Neural progenitor cell (in vitro differentiated cells): ENCODE data around the gene FHL3. TPM values are rescaled to one million over a fixed set of nuclear protein-coding genes. Genes with fewer than 3 reads are reported as not detected.

Source experiments
- DNase-seq: peaks from one replicate; pipeline ENCODE4 v3.0.0-alpha.2; 2016; ENCODE audit warnings: low spot score
- H2AFZ ChIP-seq: fragments of 200-600 bp; sonication (generic); replicated peaks from 2 replicates; pipeline ENCODE4 v1.6.1; 2016; ENCODE audit warnings: antibody characterized with exemption
- H3F3A ChIP-seq: fragments of 200-600 bp; sonication (generic); 2 replicates; pipeline ENCODE4 v1.6.1; 2016; ENCODE audit warnings: antibody characterized with exemption, low read depth
- H3K27ac ChIP-seq: fragments of 200-600 bp; sonication (generic); 2 replicates; pipeline ENCODE4 v1.5.1; 2016; ENCODE audit warnings: mild to moderate bottlenecking
- H3K27me3 ChIP-seq: fragments of 200-600 bp; sonication (generic); 2 replicates; pipeline ENCODE4 v1.6.1; 2016; ENCODE audit warnings: mild to moderate bottlenecking, moderate library complexity
- H3K36me3 ChIP-seq: fragments of 200-600 bp; sonication (generic); 2 replicates; pipeline ENCODE4 v1.5.1; 2016
- H3K4me1 ChIP-seq: fragments of 200-600 bp; sonication (generic); 2 replicates; pipeline ENCODE4 v1.6.1; 2016; ENCODE audit warnings: mixed run types
- H3K4me2 ChIP-seq: fragments of 200-600 bp; sonication (generic); 2 replicates; pipeline ENCODE4 v1.6.1; 2016
- H3K4me3 ChIP-seq: fragments of 200-600 bp; sonication (generic); 2 replicates; pipeline ENCODE4 v1.5.1; 2016
- H3K79me2 ChIP-seq: fragments of 200-600 bp; sonication (generic); 2 replicates; pipeline ENCODE4 v1.6.1; 2016; ENCODE audit warnings: low read depth
- H3K9ac ChIP-seq: fragments of 200-600 bp; sonication (generic); 2 replicates; pipeline ENCODE4 v1.6.1; 2016
- H3K9me3 ChIP-seq: fragments of 200-600 bp; sonication (generic); 2 replicates; pipeline ENCODE4 v1.5.1; 2016; ENCODE audit warnings: low read depth
- H4K20me1 ChIP-seq: fragments of 200-600 bp; sonication (generic); 2 replicates; pipeline ENCODE4 v1.6.1; 2016; ENCODE audit warnings: low read depth
- H3K27ac Mint-ChIP-seq: 3 replicates; pipeline ENCODE4 v1.8.0; 2021; ENCODE audit warnings: mixed read lengths
- H3K27me3 Mint-ChIP-seq: 2 replicates; pipeline ENCODE4 v1.8.0; 2022; ENCODE audit warnings: low read depth, mild to moderate bottlenecking, inconsistent platforms, moderate library complexity, mixed read lengths; ENCODE audit not compliant: insufficient read depth
- H3K36me3 Mint-ChIP-seq: 3 replicates; pipeline ENCODE4 v1.8.0; 2021; ENCODE audit warnings: mixed read lengths
- H3K4me1 Mint-ChIP-seq: 3 replicates; pipeline ENCODE4 v1.8.0; 2021; ENCODE audit warnings: mixed read lengths
- H3K4me3 Mint-ChIP-seq: 3 replicates; pipeline ENCODE4 v1.8.0; 2021; ENCODE audit warnings: mild to moderate bottlenecking, moderate library complexity, mixed read lengths
- H3K9me3 Mint-ChIP-seq: 3 replicates; pipeline ENCODE4 v1.8.0; 2020; ENCODE audit warnings: mixed read lengths
- EZH2 ChIP-seq: fragments of 200-600 bp; sonication (generic); IDR thresholded peaks from 2 replicates; pipeline ENCODE4 v1.6.1; 2017; ENCODE audit warnings: antibody characterized with exemption, mild to moderate bottlenecking, moderate library complexity
- EZH2phosphoT487 ChIP-seq: fragments of 200-600 bp; sonication (generic); IDR thresholded peaks from 2 replicates; pipeline ENCODE4 v1.6.1; 2017; ENCODE audit warnings: antibody characterized with exemption
- total RNA-seq: library from RNA; depleted of rRNA; stranded (reverse); fragments of >200 nt; gene quantifications from 2 replicates; pipeline ENCODE4 v1.2.3, GENCODE V29; 2015; ENCODE audit warnings: low replicate concordance
- TF ChIP-seq, protein P1 (sequence below): fragments of 200-600 bp; sonication (generic); IDR thresholded peaks from 2 replicates; pipeline ENCODE4 v1.5.1; 2017; ENCODE audit warnings: antibody characterized with exemption, mild to moderate bottlenecking

The FHL3 gene
- total RNA-seq, 1 donor from 2014 or later, result 8.1 TPM

DNA sequence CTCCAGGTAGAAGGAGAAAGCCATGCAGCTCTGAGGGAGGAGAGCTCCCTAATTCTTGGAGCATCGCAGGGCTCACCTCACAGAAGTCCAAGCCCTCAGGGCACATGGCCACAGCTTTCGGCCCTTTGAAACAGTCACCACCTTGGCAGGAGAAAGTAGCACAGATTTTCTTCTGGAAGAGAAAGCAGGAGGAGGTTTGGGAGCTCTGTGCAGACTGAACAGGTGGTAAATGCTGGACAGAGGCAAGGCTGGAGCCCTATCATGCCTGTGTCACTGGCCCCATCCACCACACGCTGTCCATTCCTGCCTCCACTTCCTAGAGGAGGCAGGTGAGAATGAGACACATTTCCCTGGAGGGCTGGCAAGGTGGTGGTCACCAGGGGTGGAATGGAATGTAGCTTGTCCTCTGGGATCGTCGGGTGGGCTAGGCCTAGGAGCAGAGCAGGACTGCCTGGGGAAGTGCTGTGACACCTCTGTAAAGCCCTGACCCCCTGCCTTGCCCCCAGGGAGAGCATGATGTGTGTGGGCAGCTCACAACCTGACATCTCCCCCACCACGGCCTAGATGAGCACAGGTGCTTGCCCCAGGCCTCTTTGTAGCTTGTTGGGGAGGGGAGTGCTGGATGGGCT lies 55.7 kb downstream of the FHL3 start:
- Histone ChIP-seq H3K9ac (no peak overlapping the region), H3K27me3 (no peaks in the 10 kb centered on the region), H3K4me1 (peaks cover 3% of the 10 kb centered on the region), H3K4me2 (no peak overlapping the region), H4K20me1 (no peaks in the 10 kb centered on the region), H3K36me3 (no peaks in the 10 kb centered on the region), H3K27ac (no peak overlapping the region), H3K4me3 (no peak overlapping the region), H3F3A (peaks cover 5% of the 10 kb centered on the region), H2AFZ (no peak overlapping the region), H3K79me2 (no peaks in the 10 kb centered on the region), H3K9me3 (no peaks in the 10 kb centered on the region)
- Mint-ChIP-seq H3K27ac (no peak overlapping the region), H3K4me1 (peaks cover 24% of the 10 kb centered on the region), H3K36me3 (no peaks in the 10 kb centered on the region), H3K27me3 (peaks cover 2% of the 10 kb centered on the region), H3K4me3 (no peak overlapping the region), H3K9me3 (no peaks in the 10 kb centered on the region)
- DNase-seq, result no peak
- TF ChIP-seq, protein P1, sequence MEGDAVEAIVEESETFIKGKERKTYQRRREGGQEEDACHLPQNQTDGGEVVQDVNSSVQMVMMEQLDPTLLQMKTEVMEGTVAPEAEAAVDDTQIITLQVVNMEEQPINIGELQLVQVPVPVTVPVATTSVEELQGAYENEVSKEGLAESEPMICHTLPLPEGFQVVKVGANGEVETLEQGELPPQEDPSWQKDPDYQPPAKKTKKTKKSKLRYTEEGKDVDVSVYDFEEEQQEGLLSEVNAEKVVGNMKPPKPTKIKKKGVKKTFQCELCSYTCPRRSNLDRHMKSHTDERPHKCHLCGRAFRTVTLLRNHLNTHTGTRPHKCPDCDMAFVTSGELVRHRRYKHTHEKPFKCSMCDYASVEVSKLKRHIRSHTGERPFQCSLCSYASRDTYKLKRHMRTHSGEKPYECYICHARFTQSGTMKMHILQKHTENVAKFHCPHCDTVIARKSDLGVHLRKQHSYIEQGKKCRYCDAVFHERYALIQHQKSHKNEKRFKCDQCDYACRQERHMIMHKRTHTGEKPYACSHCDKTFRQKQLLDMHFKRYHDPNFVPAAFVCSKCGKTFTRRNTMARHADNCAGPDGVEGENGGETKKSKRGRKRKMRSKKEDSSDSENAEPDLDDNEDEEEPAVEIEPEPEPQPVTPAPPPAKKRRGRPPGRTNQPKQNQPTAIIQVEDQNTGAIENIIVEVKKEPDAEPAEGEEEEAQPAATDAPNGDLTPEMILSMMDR, result no peak
- no peak for TF ChIP-seq EZH2
- TF ChIP-seq EZH2phosphoT487, result no peak

DNA sequence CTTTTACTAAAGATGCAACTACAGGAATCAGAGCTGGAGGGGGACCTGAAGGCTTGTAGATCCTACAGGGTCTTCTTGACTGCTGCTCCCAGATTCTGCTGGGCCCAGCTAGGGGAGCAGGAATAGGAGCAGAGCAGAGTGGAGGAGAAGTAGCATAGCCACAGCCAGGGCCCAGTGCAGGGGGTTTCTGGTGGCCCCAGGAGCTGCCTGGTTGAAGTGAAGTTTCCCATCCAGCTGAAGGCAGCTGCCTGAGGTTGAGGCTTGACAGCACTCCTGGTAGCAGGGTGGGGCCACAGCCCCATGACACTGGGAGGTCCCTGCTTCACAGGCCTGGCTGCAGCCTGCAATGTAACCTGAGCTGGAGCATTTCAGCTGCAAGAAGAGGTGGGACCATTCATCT lies 56.5 kb downstream of the FHL3 start:
- peaks cover 2% of the 10 kb centered on the region for H3K27me3 Mint-ChIP-seq
- Histone ChIP-seq H3K9me3 (no peaks in the 10 kb centered on the region), H3K79me2 (no peaks in the 10 kb centered on the region), H3K4me3 (no peak overlapping the region), H3K4me2 (no peak overlapping the region), H3F3A (no peaks in the 10 kb centered on the region), H2AFZ (no peak overlapping the region), H4K20me1 (no peaks in the 10 kb centered on the region), H3K4me1 (no peaks in the 10 kb centered on the region), H3K9ac (no peak overlapping the region), H3K27ac (no peak overlapping the region), H3K27me3 (no peaks in the 10 kb centered on the region), H3K36me3 (no peaks in the 10 kb centered on the region)
- H3K4me3 Mint-ChIP-seq, result no peak overlapping the region
- H3K9me3 Mint-ChIP-seq, result no peaks in the 10 kb centered on the region
- no peak overlapping the region for H3K27ac Mint-ChIP-seq
- TF ChIP-seq EZH2 (no peak), EZH2phosphoT487 (no peak)
- TF ChIP-seq, protein P1, result no peak
- DNase-seq, result no peak
- H3K36me3 Mint-ChIP-seq, result no peaks in the 10 kb centered on the region
- H3K4me1 Mint-ChIP-seq, result peaks cover 19% of the 10 kb centered on the region

DNA sequence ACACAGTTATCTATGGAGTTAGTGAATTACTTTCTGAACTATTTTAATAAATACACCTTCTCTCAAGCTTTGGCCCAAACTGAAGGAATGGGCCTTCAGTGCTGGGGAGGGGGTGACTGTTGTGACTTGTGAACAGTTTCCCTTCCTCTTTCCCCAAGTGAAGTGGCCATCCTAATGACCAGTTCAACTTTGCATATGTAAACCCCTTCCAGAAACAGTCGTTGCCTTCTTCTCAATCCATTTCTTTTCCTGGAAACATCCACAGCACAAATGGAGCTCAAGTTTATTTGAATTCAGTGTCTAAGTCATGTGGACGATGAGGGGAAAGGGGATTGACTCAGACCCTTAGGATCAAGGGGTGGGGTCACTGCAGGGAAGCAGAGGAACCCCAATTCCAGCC lies 57.1 kb downstream of the FHL3 start:
- TF ChIP-seq EZH2 (no peak), EZH2phosphoT487 (no peak)
- TF ChIP-seq, protein P1, result no peak
- Histone ChIP-seq H3K4me3 (no peak overlapping the region), H3K4me2 (no peak overlapping the region), H3K27me3 (no peaks in the 10 kb centered on the region), H2AFZ (no peak overlapping the region), H3K4me1 (no peaks in the 10 kb centered on the region), H3F3A (no peaks in the 10 kb centered on the region), H4K20me1 (no peaks in the 10 kb centered on the region), H3K9me3 (no peaks in the 10 kb centered on the region), H3K27ac (no peak overlapping the region), H3K79me2 (no peaks in the 10 kb centered on the region), H3K36me3 (no peaks in the 10 kb centered on the region), H3K9ac (no peak overlapping the region)
- Mint-ChIP-seq H3K27ac (peak overlapping the region; percentile 30), H3K36me3 (no peaks in the 10 kb centered on the region), H3K4me1 (peaks cover 19% of the 10 kb centered on the region), H3K4me3 (peak overlapping the region; percentile 28), H3K9me3 (no peaks in the 10 kb centered on the region), H3K27me3 (peaks cover 2% of the 10 kb centered on the region)
- DNase-seq, result no peak
